Effector memory CD8-positive, alpha-beta T cell (primary cell): ENCODE data around the gene GGACT.

Experiments used
- ATAC-seq: fragments of 150-1000 bp; cut with Tn5 transposase; replicated peaks from 2 replicates; pipeline ENCODE4 v1.10.0; 2021; ENCODE audit warnings: mild to moderate bottlenecking, moderate library complexity
- DNase-seq, 3 experiments: peaks; one replicate each; pipeline ENCODE4 v3.0.0; 2021
- H3K27ac Mint-ChIP-seq, 2 donors: one replicate each; pipeline ENCODE4 v1.8.0; 2022; ENCODE audit warnings: mild to moderate bottlenecking in 2 of 2, mixed read lengths in 2 of 2, moderate library complexity in 2 of 2
- H3K27me3 Mint-ChIP-seq, 2 donors: one replicate each; pipeline ENCODE4 v1.8.0; 2022; ENCODE audit warnings: mixed read lengths in 2 of 2
- H3K36me3 Mint-ChIP-seq: one replicate; pipeline ENCODE4 v1.8.0; 2022; ENCODE audit warnings: mild to moderate bottlenecking, moderate library complexity, mixed read lengths; ENCODE audit not compliant: insufficient read depth
- H3K4me1 Mint-ChIP-seq, 2 donors: one replicate each; pipeline ENCODE4 v1.8.0; 2022; ENCODE audit warnings: low read depth in 2 of 2, mixed read lengths in 2 of 2
- H3K4me3 Mint-ChIP-seq, 2 donors: one replicate each; pipeline ENCODE4 v1.8.0; 2022; ENCODE audit warnings: mild to moderate bottlenecking in 2 of 2, mixed read lengths in 2 of 2, moderate library complexity in 2 of 2
- H3K9me3 Mint-ChIP-seq, 2 donors: one replicate each; pipeline ENCODE4 v1.8.0; 2022; ENCODE audit warnings: mixed read lengths in 2 of 2

The GGACT gene

DNA sequence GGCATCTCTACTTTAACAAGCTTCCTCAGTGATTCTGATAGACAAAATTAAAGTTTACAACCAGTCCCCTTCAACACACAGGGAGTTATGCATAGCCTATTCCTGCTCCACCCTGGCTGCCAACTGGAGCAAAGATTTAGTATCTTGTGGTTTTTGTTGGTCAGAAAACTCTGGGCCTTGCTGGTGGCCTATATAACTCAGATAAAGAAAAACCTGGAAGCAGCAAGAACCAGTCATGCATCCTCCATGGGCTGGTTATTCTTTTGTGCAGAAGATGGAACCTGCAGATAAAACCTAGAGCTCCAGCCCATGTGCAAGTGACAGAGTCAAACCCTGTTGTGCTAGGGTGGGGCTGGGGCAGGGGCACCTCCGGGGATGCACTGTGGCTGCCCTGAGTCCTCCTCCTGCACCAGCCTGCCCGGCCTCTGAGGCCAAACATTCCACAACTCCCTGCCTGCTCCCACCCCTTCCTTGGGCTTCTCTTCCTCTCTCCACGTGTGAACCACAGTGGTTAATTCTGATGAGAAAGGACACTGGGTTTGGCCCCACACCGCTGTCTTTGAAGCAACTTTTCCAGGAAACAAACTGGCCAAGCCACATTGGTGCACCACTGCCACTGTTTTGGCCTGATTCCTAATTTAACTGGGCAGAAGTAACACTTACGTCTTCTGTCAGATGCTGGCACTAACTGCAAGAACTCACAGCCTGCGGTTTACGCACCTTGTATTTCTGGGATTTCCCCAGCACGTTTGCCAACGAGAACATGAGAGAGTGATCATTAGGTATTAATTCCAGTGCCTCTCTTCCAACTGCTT is 23.3 kb upstream of the GGACT start:
- Mint-ChIP-seq H3K9me3 (no peaks in the 10 kb centered on the region), H3K4me3 (peak overlapping the region; percentile 20 to 37), H3K27ac (peak overlapping the region; percentile 55 to 71), H3K36me3 (peaks cover 7% of the 10 kb centered on the region), H3K27me3 (no peaks in the 10 kb centered on the region), H3K4me1 (peaks cover 14 to 23% of the 10 kb centered on the region in 2 donors)
- DNase-seq (peak in 2 of 3 experiments; percentile 7 to 12), ATAC-seq (peak; percentile 74)

DNA sequence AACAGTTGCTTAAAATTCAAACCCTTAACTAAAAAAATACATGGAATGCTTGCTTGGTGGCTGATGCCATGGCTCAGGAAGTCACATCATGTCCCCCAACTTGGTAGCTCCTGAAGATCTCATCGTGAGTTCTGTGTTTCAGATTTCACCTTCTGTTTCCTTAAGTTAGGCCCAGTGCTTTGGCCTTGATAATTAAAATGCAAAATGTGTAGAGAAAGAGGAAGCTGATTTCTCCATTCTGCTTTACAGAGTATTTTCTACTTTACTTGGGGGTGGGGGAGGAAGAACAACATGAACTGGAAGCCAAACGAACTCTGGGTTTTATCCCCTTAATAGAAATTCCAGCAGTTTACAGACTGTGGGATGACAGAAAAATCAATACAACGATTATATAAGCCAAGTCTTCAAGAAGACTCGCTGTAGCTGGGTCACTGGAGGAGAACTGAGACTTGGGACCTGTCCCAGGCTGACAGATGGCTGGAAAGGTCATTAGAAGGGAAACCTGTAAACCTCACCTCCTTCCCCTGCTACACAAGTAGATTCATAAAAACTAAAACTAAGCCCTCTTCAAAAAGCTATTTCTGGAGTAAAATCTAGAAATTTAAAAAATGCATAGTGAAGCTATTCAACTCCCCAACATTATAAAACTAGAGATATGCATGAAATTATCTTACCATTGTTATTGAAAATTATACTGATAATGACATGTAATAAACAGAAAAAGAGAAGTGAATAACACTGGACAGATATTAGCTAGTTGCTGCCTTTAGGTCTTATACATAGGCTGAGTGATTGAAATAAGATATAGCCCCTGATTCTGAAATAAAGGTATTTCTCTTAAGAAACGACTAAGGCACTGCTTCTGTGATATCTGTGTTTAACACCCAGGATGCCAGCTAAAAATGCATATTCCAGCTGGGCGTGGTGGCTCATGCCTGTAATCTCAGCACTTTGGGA is 22.1 kb upstream of the GGACT start:
- peak overlapping the region; percentile 20 to 55 for H3K27ac Mint-ChIP-seq
- H3K4me1 Mint-ChIP-seq: peaks cover 12 to 23% of the 10 kb centered on the region in 2 donors
- H3K36me3 Mint-ChIP-seq: peaks cover 8% of the 10 kb centered on the region
- no peaks in the 10 kb centered on the region for H3K27me3 Mint-ChIP-seq
- no peak overlapping the region for H3K4me3 Mint-ChIP-seq
- DNase-seq: no peak
- no peak for ATAC-seq
- H3K9me3 Mint-ChIP-seq: no peaks in the 10 kb centered on the region

DNA sequence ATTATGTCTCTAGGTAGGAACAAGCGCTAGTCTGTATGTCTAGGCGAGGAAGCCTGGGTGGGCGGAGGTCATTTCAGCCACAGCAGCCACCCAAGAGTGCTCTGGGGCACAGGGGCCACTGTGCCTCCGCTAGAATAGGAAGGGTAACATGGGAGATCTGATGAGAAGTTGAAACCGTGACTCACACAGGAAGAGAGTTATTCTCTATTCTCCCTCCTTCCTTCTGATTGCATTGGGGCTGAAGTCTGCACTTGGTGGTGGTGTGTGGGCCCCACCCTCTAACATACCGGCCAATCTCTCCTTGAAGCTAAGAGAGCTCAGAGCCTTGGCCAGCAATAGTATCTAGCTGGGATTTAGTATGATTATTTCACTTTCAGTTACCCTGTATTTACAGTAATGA is 20.3 kb upstream of the GGACT start:
- DNase-seq: peak in 1 of 3 experiments; percentile 9
- H3K4me3 Mint-ChIP-seq: peak overlapping the region in 1 of 2 donors; percentile 32
- H3K4me1 Mint-ChIP-seq: peaks cover 12 to 23% of the 10 kb centered on the region in 2 donors
- no peaks in the 10 kb centered on the region for H3K9me3 Mint-ChIP-seq
- H3K27ac Mint-ChIP-seq: peak overlapping the region; percentile 42 to 88
- peaks cover 11% of the 10 kb centered on the region for H3K36me3 Mint-ChIP-seq
- peak; percentile 74 for ATAC-seq
- no peaks in the 10 kb centered on the region for H3K27me3 Mint-ChIP-seq

DNA sequence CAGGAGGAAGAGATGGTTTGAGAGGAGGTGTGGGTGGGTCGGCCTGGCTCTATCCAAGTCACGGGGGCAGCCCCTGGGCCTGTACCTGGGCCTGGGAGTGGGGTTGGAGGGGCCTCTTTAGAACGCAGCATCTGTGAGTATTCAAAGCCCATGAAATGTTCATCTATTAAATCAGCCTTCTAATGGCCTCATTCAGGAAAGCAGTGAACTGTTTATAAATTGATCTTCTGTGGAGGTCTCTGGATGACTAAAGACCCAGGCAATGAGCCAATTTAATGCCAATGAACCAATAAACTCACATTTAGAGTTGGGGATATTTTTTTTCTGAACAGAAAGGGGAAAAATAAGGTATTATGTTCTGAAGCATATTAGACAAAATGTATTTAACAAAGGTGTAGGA is 19.9 kb upstream of the GGACT start:
- no peaks in the 10 kb centered on the region for H3K9me3 Mint-ChIP-seq
- H3K4me1 Mint-ChIP-seq: peaks cover 12 to 23% of the 10 kb centered on the region in 2 donors
- H3K36me3 Mint-ChIP-seq: peaks cover 11% of the 10 kb centered on the region
- ATAC-seq (no peak), DNase-seq (no peak)
- H3K4me3 Mint-ChIP-seq: peak overlapping the region in 1 of 2 donors; percentile 32
- peak overlapping the region; percentile 42 to 88 for H3K27ac Mint-ChIP-seq
- no peaks in the 10 kb centered on the region for H3K27me3 Mint-ChIP-seq

DNA sequence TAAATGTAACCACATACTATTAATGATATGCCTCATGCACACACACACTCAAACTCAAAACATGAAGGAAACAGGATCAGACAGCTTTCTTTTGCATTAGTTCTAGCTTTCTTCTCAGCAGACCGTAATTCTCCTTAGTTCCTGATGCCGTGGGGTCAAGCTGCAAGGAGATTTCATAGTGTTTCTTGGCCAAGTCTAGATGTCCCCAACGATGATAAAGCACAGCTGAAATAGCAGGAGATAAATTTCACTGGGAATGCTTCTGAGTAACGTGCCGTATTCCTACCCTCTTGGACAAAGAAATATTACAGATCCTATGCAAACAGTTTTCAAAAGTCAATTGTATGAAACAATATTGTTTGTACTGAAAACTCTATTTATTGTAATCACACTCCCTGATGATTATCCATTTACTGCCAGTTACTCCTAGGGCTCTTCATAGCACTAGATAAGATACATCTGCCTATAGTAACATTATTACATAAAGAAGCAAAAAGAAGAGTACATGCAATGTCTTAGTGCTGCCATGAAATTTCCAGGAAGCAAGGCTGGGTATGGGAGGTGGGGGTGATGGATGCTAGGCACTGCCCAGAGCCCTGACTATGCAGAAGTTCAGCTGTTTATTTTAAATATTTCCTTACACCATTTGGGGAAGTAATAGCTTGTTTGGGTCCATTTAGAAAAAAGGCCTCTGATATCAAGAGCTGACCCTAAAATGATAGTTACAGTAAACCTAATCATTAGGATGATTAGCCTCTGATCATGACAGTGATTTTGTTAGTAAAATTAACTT is 16.5 kb upstream of the GGACT start:
- peaks cover 20% of the 10 kb centered on the region for H3K36me3 Mint-ChIP-seq
- no peaks in the 10 kb centered on the region for H3K27me3 Mint-ChIP-seq
- peaks cover 7 to 12% of the 10 kb centered on the region in 2 donors for H3K4me1 Mint-ChIP-seq
- H3K4me3 Mint-ChIP-seq: no peak overlapping the region
- H3K27ac Mint-ChIP-seq: no peak overlapping the region
- ATAC-seq: no peak
- no peaks in the 10 kb centered on the region for H3K9me3 Mint-ChIP-seq
- no peak for DNase-seq

DNA sequence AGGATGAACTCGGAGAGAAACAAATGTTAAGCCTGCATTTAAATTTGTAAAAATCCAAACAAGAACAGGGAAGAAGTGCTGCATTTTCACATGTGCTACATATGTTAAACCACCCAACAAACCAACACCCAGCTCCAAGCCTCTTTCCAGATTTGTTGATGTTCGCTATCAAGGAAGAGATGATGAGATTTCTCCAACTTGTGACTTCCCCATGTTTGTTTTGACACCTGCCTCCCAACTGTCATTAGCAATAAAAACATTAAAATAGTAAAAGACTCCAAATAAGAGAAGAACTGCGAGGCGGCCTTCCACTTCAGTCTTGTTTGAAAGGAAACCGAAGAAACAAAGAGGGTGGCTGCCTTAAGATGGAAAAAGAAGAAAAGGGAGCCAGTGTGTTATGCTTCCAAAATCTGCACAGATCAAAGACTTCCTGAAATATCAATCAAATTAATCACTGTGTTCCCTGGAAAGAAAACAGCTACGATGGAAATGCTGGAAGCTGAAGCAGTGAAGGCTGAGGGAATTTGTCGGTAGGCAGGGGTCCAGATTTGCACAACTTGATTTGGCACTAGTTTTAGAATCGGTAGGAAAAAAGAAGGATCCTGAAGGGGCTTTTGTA is 14.0 kb upstream of the GGACT start:
- Mint-ChIP-seq H3K9me3 (no peaks in the 10 kb centered on the region), H3K27ac (no peak overlapping the region), H3K4me3 (no peak overlapping the region), H3K4me1 (no peaks in the 10 kb centered on the region), H3K27me3 (no peaks in the 10 kb centered on the region), H3K36me3 (peaks cover 20% of the 10 kb centered on the region)
- DNase-seq (no peak), ATAC-seq (no peak)

DNA sequence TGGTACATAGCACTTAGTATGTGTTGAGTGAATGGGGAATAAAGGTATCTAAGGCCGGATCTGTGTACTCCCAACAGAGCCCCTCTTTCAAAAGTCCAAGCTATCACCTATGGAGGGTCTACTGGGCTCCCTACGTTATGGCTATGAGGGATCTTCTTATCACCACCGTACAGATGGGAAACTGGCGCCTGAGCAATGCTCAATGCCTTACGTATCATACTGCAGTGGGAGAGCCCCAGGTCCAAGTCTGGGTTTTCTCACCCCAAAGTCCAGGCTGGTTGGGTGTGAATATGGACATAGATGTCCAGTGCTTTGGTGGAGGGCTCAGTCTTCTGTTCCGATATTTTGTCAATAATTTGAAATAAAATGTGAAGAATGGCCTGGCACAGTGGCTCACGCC is 13.1 kb upstream of the GGACT start:
- Mint-ChIP-seq H3K4me1 (no peaks in the 10 kb centered on the region), H3K4me3 (no peak overlapping the region), H3K36me3 (peaks cover 14% of the 10 kb centered on the region), H3K9me3 (no peaks in the 10 kb centered on the region), H3K27me3 (peaks cover 0 to 4% of the 10 kb centered on the region in 2 donors), H3K27ac (peak overlapping the region in 1 of 2 donors; percentile 75)
- no peak for DNase-seq
- ATAC-seq: no peak

DNA sequence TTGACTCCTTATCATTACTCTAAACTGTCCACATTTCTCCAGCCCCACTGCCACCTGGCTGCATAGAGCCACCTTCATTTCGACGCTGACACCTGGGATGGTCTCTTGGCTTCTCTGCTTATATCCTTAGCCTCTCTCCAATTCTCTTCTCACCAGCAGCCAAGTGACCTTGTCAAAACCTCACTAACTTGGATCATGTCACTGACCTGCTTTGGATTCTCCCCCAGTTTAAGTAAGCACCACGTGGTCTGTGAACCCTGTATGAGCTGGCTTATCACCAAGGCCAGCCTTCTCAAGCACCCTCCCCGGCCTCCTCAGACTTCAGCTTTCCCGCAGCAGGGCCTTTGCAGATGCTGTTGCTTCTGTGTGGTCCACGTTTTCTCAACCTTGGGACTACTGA is 12.3 kb upstream of the GGACT start:
- DNase-seq: no peak
- no peaks in the 10 kb centered on the region for H3K9me3 Mint-ChIP-seq
- H3K4me3 Mint-ChIP-seq: no peak overlapping the region
- no peaks in the 10 kb centered on the region for H3K4me1 Mint-ChIP-seq
- peaks cover 14% of the 10 kb centered on the region for H3K36me3 Mint-ChIP-seq
- ATAC-seq: no peak
- peaks cover 0 to 7% of the 10 kb centered on the region in 2 donors for H3K27me3 Mint-ChIP-seq
- peak overlapping the region in 1 of 2 donors; percentile 75 for H3K27ac Mint-ChIP-seq

DNA sequence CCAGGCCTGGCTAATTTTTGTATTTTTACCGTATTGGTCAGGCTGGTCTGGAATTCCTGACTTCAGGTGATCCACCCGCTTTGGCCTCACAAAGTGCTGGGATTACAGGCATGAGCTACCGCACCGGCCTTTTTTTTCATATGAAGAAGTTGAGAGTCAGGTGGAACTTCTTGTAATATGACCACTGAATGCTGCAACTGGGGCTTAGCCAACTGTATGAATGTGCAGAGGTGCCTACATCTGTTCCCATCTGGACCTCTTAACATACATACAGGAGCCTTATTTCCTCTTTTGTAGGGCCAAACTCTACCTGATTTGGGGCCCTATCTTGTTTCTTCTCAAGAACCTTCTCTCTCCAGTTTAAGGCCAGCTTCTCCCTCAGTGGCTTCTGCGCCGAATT is 11.9 kb upstream of the GGACT start:
- no peak overlapping the region for H3K4me3 Mint-ChIP-seq
- no peaks in the 10 kb centered on the region for H3K9me3 Mint-ChIP-seq
- H3K27ac Mint-ChIP-seq: no peak overlapping the region
- H3K36me3 Mint-ChIP-seq: peaks cover 10% of the 10 kb centered on the region
- DNase-seq (no peak), ATAC-seq (no peak)
- H3K4me1 Mint-ChIP-seq: no peaks in the 10 kb centered on the region
- H3K27me3 Mint-ChIP-seq: peaks cover 0 to 7% of the 10 kb centered on the region in 2 donors

DNA sequence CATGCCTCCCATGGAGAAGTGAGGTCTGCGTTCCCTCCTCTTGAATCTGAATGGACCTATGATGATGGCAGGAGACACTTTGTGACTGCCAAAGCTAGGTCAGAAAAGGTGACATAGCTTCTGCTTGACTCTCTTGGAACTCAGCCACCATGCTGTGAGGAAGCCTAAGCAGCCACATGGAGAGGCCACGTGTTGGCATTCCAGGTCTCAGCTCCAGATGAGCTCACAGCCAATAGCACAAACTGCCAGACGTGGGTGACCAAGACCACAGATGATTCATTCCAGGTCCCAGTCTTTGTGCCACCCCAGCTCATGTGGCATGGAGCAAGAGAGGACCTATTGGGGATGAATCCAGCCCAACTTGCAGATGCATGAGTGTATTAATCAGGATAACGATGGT is 8.7 kb upstream of the GGACT start:
- no peak overlapping the region for H3K27ac Mint-ChIP-seq
- peaks cover 6% of the 10 kb centered on the region for H3K36me3 Mint-ChIP-seq
- H3K4me3 Mint-ChIP-seq: no peak overlapping the region
- no peaks in the 10 kb centered on the region for H3K9me3 Mint-ChIP-seq
- H3K4me1 Mint-ChIP-seq: no peaks in the 10 kb centered on the region
- H3K27me3 Mint-ChIP-seq: peaks cover 7 to 9% of the 10 kb centered on the region in 2 donors
- DNase-seq (no peak), ATAC-seq (no peak)

DNA sequence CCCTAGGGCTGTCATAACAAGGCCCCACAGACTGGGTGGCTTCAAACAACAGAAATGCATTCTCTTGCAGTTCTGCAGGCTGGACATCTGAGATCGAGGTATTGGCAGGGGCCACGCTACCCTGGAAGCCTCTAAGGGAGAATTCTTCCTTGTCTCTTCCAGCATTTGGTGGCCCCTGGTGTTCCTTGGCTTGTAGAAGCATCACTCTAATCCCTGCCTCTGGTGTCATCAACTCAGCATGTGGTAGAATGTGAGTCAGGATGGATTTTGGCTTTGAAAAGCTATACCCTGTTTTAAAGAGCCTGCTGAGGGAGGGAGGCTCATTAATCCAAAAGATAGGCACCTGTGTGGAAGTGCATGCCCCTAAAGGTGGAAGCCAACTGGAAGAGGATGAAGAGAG is 7.9 kb upstream of the GGACT start:
- Mint-ChIP-seq H3K36me3 (peaks cover 6% of the 10 kb centered on the region), H3K4me3 (no peak overlapping the region), H3K4me1 (no peaks in the 10 kb centered on the region), H3K27me3 (peaks cover 7 to 9% of the 10 kb centered on the region in 2 donors), H3K27ac (no peak overlapping the region), H3K9me3 (no peaks in the 10 kb centered on the region)
- no peak for DNase-seq
- no peak for ATAC-seq

DNA sequence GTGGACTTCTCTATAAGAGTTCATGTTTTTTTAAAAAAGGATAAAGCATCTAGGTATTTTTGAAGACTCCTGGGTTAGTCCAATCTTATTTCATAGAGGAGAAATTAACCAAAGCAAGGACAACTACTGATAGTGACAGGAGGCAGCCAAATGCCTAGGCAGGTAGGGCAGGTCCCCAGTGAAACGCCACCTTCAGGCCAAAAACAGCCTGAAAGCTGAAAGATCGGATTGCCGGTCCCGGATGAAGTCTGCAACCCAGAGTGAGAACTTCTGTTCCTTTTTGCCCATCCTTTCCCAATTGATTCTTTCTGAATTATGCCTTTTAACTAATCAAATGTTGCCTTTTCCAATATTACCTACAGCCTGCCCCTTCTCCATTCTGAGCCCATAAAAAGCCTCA is 6.1 kb upstream of the GGACT start:
- H3K9me3 Mint-ChIP-seq: no peaks in the 10 kb centered on the region
- peaks cover 7 to 9% of the 10 kb centered on the region in 2 donors for H3K27me3 Mint-ChIP-seq
- H3K27ac Mint-ChIP-seq: no peak overlapping the region
- DNase-seq: no peak
- no peak for ATAC-seq
- peaks cover 2% of the 10 kb centered on the region for H3K36me3 Mint-ChIP-seq
- no peak overlapping the region for H3K4me3 Mint-ChIP-seq
- H3K4me1 Mint-ChIP-seq: no peaks in the 10 kb centered on the region

DNA sequence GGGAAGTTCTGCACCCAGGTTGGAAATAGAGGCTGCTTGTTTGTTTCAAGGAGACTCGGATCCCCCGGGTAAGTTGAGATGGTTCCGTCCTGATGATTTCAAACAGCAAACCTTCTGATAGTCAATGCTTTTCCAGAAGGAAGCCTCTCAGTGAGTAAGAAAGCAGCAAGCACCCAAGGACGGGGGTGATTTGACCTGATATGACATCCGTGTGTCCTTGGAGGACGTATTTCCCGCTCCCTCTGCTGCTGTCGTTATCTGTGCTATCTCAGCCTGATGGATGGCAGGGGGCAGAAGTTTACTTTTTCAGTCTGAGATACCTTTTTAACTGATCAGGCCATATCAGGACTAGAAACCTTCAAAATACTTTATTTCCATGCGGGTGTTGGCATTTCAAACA is 5.7 kb upstream of the GGACT start:
- DNase-seq (no peak), ATAC-seq (no peak)
- Mint-ChIP-seq H3K27ac (no peak overlapping the region), H3K4me3 (no peak overlapping the region), H3K9me3 (no peaks in the 10 kb centered on the region), H3K36me3 (peaks cover 2% of the 10 kb centered on the region), H3K4me1 (peaks cover 0 to 3% of the 10 kb centered on the region in 2 donors), H3K27me3 (peaks cover 7 to 9% of the 10 kb centered on the region in 2 donors)
